Measurements from ENCODE around the gene TSHZ2.
"Not testable (repeated sequence)": the region's sequence is repeated elsewhere in the genome, so short reads cannot be mapped to it uniquely, and the experiment has no call there.

The TSHZ2 gene

GRCh38 chr20:52963131-52963530 lies 9.0 kb upstream of the TSHZ2 start:
- DNase-seq = no peak

GRCh38 chr20:52964131-52964530 lies 8.0 kb upstream of the TSHZ2 start:
- no peak for DNase-seq

GRCh38 chr20:52965380-52965779 lies 6.8 kb upstream of the TSHZ2 start:
- no peak for DNase-seq

GRCh38 chr20:52965819-52966218 lies 6.3 kb upstream of the TSHZ2 start:
- DNase-seq = no peak

- not testable (repeated sequence) for DNase-seq
Observed at GRCh38 chr20:52966543-52966942, 5.6 kb upstream of the TSHZ2 start.

- no peak for DNase-seq
Observed at GRCh38 chr20:52971498-52972189, 514 bp upstream of the TSHZ2 start.

GRCh38 chr20:52972965-52973819 lies 1.0 kb downstream of the TSHZ2 start:
- no peak for DNase-seq

- no peak for DNase-seq
Observed at GRCh38 chr20:52974179-52974594, 2.0 kb downstream of the TSHZ2 start.

GRCh38 chr20:52975029-52975732 lies 3.0 kb downstream of the TSHZ2 start:
- DNase-seq = no peak

GRCh38 chr20:52975803-52976531 lies 3.8 kb downstream of the TSHZ2 start:
- DNase-seq = no peak

- no peak for DNase-seq
Observed at GRCh38 chr20:52978851-52979250, 6.7 kb downstream of the TSHZ2 start.

GRCh38 chr20:52981051-52981450 lies 8.9 kb downstream of the TSHZ2 start:
- no peak for DNase-seq

- no peak for DNase-seq
Observed at GRCh38 chr20:52983726-52984450, 11.7 kb downstream of the TSHZ2 start.

- no peak for DNase-seq
Observed at GRCh38 chr20:52984451-52984810, 12.3 kb downstream of the TSHZ2 start.

- no peak for DNase-seq
Observed at GRCh38 chr20:52985687-52986086, 13.5 kb downstream of the TSHZ2 start.

- DNase-seq = no peak
Observed at GRCh38 chr20:52987295-52987694, 15.1 kb downstream of the TSHZ2 start.

- DNase-seq = no peak
Observed at GRCh38 chr20:52991830-52992229, 19.7 kb downstream of the TSHZ2 start.

GRCh38 chr20:52992632-52993031 lies 20.5 kb downstream of the TSHZ2 start:
- no peak for DNase-seq

- no peak for DNase-seq
Observed at GRCh38 chr20:52993076-52993475, 20.9 kb downstream of the TSHZ2 start.

- no peak for DNase-seq
Observed at GRCh38 chr20:52994184-52994970, 22.2 kb downstream of the TSHZ2 start.

- DNase-seq = no peak
Observed at GRCh38 chr20:52996130-52996529, 24.0 kb downstream of the TSHZ2 start.

GRCh38 chr20:52996658-52997057 lies 24.5 kb downstream of the TSHZ2 start:
- no peak for DNase-seq
